SK-N-SH treated with all-trans-retinoic acid at 6 μM for 48 hours (cell line): Measurements from ENCODE around the gene GVQW3.

Source experiments
- ATAC-seq: fragments of 200-7000 bp; cut with Tn5 transposase; 3 replicates; pipeline ENCODE4 v1.9.1; 2020; ENCODE audit warnings: mild to moderate bottlenecking, moderate library complexity
- ARNTL ChIP-seq: fragments of 450-650 bp; formaldehyde crosslinking; IDR thresholded peaks from 2 replicates; pipeline ENCODE4 v1.5.0; 2020; ENCODE audit warnings: low read depth, mild to moderate bottlenecking, moderate library complexity, borderline replicate concordance
- BACH2 ChIP-seq: fragments of 250-450 bp; sonication (Bioruptor Pico); IDR thresholded peaks from 2 replicates; pipeline ENCODE4 v1.9.0; 2021; ENCODE audit warnings: mild to moderate bottlenecking, borderline replicate concordance
- CSDC2 ChIP-seq: fragments of 250-450 bp; sonication (Bioruptor Pico); IDR thresholded peaks from 2 replicates; pipeline ENCODE4 v1.5.0; 2020; ENCODE audit warnings: mild to moderate bottlenecking, moderate library complexity
- ESRRG ChIP-seq: fragments of 250-450 bp; sonication (Bioruptor Pico); IDR thresholded peaks from 2 replicates; pipeline ENCODE4 v1.6.1; 2021; ENCODE audit warnings: mild to moderate bottlenecking
- GLIS3 ChIP-seq: fragments of 250-450 bp; sonication (Bioruptor Pico); IDR thresholded peaks from 2 replicates; pipeline ENCODE4 v1.5.0; 2020; ENCODE audit warnings: mild to moderate bottlenecking, moderate library complexity
- ISL1 ChIP-seq: fragments of 250-450 bp; sonication (Bioruptor Pico); IDR thresholded peaks from 2 replicates; pipeline ENCODE4 v2.1.2; 2022; ENCODE audit warnings: mild to moderate bottlenecking, moderate library complexity
- PATZ1 ChIP-seq: fragments of 250-450 bp; sonication (Bioruptor Pico); IDR thresholded peaks from 2 replicates; pipeline ENCODE4 v1.8.0; 2020; ENCODE audit warnings: mild to moderate bottlenecking, moderate library complexity, borderline replicate concordance
- PPARA ChIP-seq: fragments of 250-450 bp; sonication (Bioruptor Pico); IDR thresholded peaks from 2 replicates; pipeline ENCODE4 v1.5.0; 2020; ENCODE audit warnings: mild to moderate bottlenecking, borderline replicate concordance
- RARB ChIP-seq: fragments of 250-450 bp; sonication (Bioruptor Pico); IDR thresholded peaks from 2 replicates; pipeline ENCODE4 v1.8.0; 2021; ENCODE audit warnings: mild to moderate bottlenecking, moderate library complexity
- TCF4 ChIP-seq: fragments of 250-450 bp; sonication (Bioruptor Pico); IDR thresholded peaks from 2 replicates; pipeline ENCODE4 v1.8.0; 2021; ENCODE audit warnings: mild to moderate bottlenecking, moderate library complexity, borderline replicate concordance
- TOX ChIP-seq: fragments of 250-450 bp; sonication (Bioruptor Pico); IDR thresholded peaks from 2 replicates; pipeline ENCODE4 v1.8.0; 2021; ENCODE audit warnings: mild to moderate bottlenecking, moderate library complexity, borderline replicate concordance
- TSHZ2 ChIP-seq: fragments of 250-450 bp; sonication (Bioruptor Pico); IDR thresholded peaks from 2 replicates; pipeline ENCODE4 v1.5.0; 2020; ENCODE audit warnings: mild to moderate bottlenecking, moderate library complexity
- ZC3H10 ChIP-seq: fragments of 250-450 bp; sonication (Bioruptor Pico); IDR thresholded peaks from 2 replicates; pipeline ENCODE4 v1.5.1; 2021; ENCODE audit warnings: mild to moderate bottlenecking, moderate library complexity
- ZFP3 ChIP-seq: fragments of 250-450 bp; sonication (Bioruptor Pico); IDR thresholded peaks from 2 replicates; pipeline ENCODE4 v1.5.0; 2020; ENCODE audit warnings: mild to moderate bottlenecking, moderate library complexity
- ZFP30 ChIP-seq: fragments of 450-650 bp; formaldehyde crosslinking; IDR thresholded peaks from 2 replicates; pipeline ENCODE4 v1.5.0; 2022; ENCODE audit warnings: mild to moderate bottlenecking, moderate library complexity
- ZNF565 ChIP-seq: fragments of 450-650 bp; formaldehyde crosslinking; conservative IDR thresholded peaks from 2 replicates; pipeline ENCODE4 v1.5.0; 2020; ENCODE audit warnings: low read depth, mild to moderate bottlenecking, moderate library complexity
- ZNF70 ChIP-seq: fragments of 450-650 bp; formaldehyde crosslinking; IDR thresholded peaks from 2 replicates; pipeline ENCODE4 v1.5.0; 2020; ENCODE audit warnings: mild to moderate bottlenecking, moderate library complexity
- ZNF8 ChIP-seq: fragments of 450-650 bp; formaldehyde crosslinking; IDR thresholded peaks from 2 replicates; pipeline ENCODE4 v1.5.0; 2020; ENCODE audit warnings: mild to moderate bottlenecking, moderate library complexity
- TF ChIP-seq, protein P1 (sequence below): fragments of 250-450 bp; sonication (Bioruptor Pico); IDR thresholded peaks from 2 replicates; pipeline ENCODE4 v1.5.1; 2021; ENCODE audit warnings: mild to moderate bottlenecking, moderate library complexity
- TF ChIP-seq, protein P2 (sequence below): fragments of 250-450 bp; sonication (Bioruptor Pico); IDR thresholded peaks from 2 replicates; pipeline ENCODE4 v1.5.1; 2020; ENCODE audit warnings: low read depth, mild to moderate bottlenecking, moderate library complexity
- TF ChIP-seq, protein P3 (sequence below): fragments of 250-450 bp; sonication (Bioruptor Pico); IDR thresholded peaks from 2 replicates; pipeline ENCODE4 v1.8.0; 2021; ENCODE audit warnings: low read depth, mild to moderate bottlenecking, moderate library complexity, borderline replicate concordance

Gene GVQW3

GRCh38 chr11:76336597-76336996, 44.5 kb upstream of the GVQW3 start (continued):
- TF ChIP-seq, protein P1, sequence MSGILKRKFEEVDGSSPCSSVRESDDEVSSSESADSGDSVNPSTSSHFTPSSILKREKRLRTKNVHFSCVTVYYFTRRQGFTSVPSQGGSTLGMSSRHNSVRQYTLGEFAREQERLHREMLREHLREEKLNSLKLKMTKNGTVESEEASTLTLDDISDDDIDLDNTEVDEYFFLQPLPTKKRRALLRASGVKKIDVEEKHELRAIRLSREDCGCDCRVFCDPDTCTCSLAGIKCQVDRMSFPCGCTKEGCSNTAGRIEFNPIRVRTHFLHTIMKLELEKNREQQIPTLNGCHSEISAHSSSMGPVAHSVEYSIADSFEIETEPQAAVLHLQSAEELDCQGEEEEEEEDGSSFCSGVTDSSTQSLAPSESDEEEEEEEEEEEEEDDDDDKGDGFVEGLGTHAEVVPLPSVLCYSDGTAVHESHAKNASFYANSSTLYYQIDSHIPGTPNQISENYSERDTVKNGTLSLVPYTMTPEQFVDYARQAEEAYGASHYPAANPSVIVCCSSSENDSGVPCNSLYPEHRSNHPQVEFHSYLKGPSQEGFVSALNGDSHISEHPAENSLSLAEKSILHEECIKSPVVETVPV, result no peak
- TF ChIP-seq ZNF70, result no peak
- TF ChIP-seq TCF4 (CRISPR knock-in tag), result no peak
- no peak for TF ChIP-seq ARNTL (CRISPR knock-in tag)
- no peak for TF ChIP-seq TSHZ2 (CRISPR knock-in tag)
- no peak for TF ChIP-seq ISL1 (CRISPR knock-in tag)
- TF ChIP-seq PPARA (CRISPR knock-in tag), result no peak
- TF ChIP-seq ZFP30 (CRISPR knock-in tag), result no peak
- no peak for TF ChIP-seq GLIS3

DNA sequence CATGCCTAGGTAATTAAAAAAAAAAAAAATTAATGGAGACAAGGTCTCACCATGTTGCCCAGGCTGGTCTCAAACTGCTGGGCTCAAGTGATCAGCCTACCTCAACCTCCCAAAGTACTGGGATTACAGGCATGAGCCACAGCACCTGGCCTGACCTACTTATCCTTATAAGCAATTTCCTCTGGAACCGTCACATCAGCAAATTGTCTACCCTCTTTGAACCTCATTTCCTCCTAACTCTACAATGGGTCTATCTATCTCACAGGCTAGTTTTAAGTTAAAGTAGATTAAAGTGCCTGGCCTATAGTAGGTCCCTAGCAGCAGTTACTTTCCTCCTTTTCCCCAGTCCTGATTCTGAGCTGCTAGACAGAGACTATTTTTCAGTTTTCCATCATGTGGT, 43.7 kb upstream of the GVQW3 start:
- TF ChIP-seq ISL1 (CRISPR knock-in tag) (no peak), PATZ1 (CRISPR knock-in tag) (no peak), ZC3H10 (no peak), ZNF565 (CRISPR knock-in tag) (no peak), BACH2 (no peak), ZNF8 (CRISPR knock-in tag) (no peak), GLIS3 (no peak), ZNF70 (no peak), ZFP3 (CRISPR knock-in tag) (no peak), RARB (CRISPR knock-in tag) (no peak), ESRRG (CRISPR knock-in tag) (no peak), CSDC2 (CRISPR knock-in tag) (no peak)
- TF ChIP-seq, protein P2, sequence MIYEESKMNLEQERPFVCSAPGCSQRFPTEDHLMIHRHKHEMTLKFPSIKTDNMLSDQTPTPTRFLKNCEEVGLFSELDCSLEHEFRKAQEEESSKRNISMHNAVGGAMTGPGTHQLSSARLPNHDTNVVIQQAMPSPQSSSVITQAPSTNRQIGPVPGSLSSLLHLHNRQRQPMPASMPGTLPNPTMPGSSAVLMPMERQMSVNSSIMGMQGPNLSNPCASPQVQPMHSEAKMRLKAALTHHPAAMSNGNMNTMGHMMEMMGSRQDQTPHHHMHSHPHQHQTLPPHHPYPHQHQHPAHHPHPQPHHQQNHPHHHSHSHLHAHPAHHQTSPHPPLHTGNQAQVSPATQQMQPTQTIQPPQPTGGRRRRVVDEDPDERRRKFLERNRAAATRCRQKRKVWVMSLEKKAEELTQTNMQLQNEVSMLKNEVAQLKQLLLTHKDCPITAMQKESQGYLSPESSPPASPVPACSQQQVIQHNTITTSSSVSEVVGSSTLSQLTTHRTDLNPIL (CRISPR knock-in tag), result no peak
- TF ChIP-seq, protein P1, result no peak
- TF ChIP-seq, protein P3, sequence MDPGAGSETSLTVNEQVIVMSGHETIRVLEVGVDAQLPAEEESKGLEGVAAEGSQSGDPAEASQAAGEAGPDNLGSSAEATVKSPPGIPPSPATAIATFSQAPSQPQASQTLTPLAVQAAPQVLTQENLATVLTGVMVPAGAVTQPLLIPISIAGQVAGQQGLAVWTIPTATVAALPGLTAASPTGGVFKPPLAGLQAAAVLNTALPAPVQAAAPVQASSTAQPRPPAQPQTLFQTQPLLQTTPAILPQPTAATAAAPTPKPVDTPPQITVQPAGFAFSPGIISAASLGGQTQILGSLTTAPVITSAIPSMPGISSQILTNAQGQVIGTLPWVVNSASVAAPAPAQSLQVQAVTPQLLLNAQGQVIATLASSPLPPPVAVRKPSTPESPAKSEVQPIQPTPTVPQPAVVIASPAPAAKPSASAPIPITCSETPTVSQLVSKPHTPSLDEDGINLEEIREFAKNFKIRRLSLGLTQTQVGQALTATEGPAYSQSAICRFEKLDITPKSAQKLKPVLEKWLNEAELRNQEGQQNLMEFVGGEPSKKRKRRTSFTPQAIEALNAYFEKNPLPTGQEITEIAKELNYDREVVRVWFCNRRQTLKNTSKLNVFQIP (CRISPR knock-in tag), result no peak
- no peak for ATAC-seq

DNA sequence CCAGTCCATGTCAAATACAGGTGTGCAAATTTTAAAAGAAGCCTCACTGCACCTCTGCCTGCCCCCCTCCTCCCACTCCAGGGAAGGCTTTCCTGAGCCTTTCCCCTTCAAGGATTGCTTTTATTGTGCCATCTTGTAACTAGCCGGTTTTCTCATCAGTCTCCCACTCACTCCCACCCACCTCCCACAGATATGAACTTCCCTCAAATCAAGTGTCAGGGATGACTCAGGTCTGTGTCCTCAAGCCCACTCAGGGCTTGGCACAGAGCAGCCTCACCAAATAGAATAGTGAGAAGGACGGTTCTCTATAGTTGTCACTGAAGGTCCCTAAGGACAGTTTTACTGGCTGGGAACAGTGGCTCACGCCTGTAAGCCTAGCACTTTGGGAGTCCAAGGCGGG, 43.2 kb upstream of the GVQW3 start:
- no peak for ATAC-seq
- TF ChIP-seq ZNF565 (CRISPR knock-in tag) (no peak), PATZ1 (CRISPR knock-in tag) (no peak), ZNF8 (CRISPR knock-in tag) (no peak), PPARA (CRISPR knock-in tag) (no peak), TOX (no peak), ZFP3 (CRISPR knock-in tag) (no peak), TSHZ2 (CRISPR knock-in tag) (no peak), BACH2 (no peak), ZNF70 (no peak), CSDC2 (CRISPR knock-in tag) (no peak)
